GM10847 (cell line): ENCODE data around the gene C6orf52.

Source experiments
- POLR2A ChIP-seq: IDR thresholded peaks from 2 replicates; pipeline ENCODE4 v1.6.1; 2011; ENCODE audit not compliant: insufficient read length; ENCODE audit errors: extremely low read depth

The C6orf52 gene

DNA sequence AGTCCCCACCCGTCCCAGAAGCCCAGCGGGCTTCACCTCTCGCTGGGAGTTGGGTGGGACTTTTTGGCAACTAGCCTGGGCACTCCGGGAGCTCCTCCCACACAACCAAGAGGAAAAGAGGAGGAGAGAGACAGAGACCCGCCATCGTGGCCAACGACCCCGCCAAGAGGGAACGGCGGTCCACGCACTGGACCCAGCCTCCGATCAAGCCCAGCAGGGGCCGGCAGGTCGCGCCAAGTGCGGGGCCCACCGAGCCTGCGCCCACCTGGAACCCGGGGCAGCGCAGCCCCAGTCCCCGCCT lies 25.5 kb upstream of the C6orf52 start:
- no peak for TF ChIP-seq POLR2A

- TF ChIP-seq POLR2A, result no peak
Observed at GRCh38 chr6:10719296-10719963, 25.0 kb upstream of the C6orf52 start.

DNA sequence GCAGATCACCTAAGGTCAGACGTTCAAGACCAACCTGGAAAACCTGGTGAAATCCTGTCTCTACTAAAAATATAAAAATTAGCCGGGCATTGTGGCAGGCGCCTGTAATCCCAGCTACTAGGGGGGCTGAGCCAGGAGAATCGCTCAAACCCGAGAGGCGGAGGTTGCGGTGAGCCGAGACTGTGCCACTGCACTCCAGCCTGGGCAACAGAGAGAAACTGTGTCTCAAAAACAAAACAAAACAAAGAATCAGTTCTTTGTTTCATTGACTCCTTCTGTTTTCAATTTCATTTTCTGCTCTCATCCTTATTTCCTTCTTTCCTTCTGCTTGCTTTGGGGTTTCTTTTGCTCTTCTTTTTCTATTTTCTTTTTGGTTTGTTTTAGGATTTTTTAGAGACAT lies 19.5 kb upstream of the C6orf52 start:
- TF ChIP-seq POLR2A, result no peak

- no peak for TF ChIP-seq POLR2A
Observed at GRCh38 chr6:10696655-10697054, 2.2 kb upstream of the C6orf52 start.

DNA sequence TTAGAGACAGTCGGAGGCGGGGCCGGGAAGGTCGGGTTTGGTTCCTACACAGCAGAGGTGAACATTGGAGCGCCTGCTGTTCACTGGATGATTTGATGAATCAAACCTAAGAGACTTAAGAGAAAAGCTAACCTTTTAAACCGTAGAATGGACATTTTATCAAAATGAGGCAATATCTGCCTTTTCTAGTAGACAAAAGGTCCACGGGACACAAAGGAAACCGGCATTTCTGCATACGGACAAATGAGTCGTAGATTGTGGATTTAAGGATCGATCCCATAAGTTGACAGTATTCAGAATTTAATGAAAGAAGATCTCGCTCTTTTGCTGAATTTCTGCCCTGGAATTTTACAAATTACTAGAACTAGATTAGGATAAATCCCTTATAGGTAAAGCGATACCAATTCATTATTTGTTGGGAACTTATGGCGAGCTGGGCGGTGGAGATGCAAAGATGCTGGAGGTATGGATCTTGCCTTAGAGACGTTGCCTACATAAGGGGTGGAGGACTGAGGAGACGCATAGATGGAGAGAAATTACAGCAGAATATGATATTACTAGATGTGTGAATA lies 756 bp upstream of the C6orf52 start:
- no peak for TF ChIP-seq POLR2A

- TF ChIP-seq POLR2A, result no peak
Observed at GRCh38 chr6:10692965-10693538, 1.4 kb downstream of the C6orf52 start.

- TF ChIP-seq POLR2A, result no peak
Observed at GRCh38 chr6:10690651-10691445, 3.6 kb downstream of the C6orf52 start.

- no peak for TF ChIP-seq POLR2A
Observed at GRCh38 chr6:10687582-10687981, 6.8 kb downstream of the C6orf52 start.

DNA sequence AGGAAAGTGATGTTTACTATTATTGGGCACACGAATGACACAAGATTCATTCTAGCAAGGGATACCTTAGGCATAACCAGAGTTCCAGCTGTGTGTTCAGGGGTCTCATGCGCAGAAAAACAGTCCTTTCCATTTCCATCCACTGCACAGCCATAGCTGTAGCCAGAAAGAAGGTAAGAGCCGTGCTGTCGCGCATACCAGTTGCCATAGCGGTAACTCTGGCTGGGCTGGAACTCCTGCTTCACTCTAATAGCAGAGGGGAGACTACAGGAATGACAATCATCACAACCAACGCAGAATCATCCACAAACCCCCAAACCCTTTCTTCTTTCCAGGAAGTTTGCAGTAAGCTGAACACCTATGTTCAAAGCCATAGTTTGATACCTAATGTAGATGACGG lies 7.5 kb downstream of the C6orf52 start:
- no peak for TF ChIP-seq POLR2A

DNA sequence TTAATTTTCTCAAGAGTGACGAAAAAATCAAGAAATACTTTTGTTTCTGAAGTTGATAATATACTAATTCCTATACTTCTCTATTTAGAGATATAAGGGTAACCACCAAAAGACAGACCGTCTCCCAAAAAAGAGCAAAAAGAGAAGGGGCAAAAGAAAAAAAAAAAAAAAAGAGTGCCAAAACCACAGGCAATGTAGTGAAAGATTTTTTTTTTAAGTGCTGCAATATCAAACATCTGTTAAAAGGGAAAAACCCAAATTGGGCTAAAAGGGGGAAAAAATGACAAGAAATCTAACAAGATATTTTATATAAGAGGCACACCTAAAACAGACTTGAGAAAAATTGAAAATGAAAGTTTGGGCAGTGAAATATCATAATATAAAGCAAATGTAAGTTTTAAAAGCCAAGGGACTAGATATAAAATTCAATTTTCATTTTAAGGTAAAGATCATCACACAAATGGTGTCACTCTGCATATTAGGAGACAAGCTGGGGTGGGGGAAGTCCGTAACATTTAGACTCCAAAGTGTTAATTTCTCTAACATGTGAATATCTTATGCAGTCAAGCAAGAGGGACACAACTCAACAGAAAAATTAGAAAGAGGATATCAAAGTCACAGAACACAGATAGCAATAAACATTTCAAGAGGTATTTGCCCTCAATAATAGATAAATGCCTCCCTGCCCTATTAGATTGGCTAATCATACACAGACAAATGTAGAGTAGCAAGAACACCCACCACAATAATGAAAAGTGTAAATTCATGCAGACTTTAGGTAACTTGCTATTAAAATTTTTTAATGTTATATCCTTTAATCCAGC lies 9.1 kb downstream of the C6orf52 start:
- no peak for TF ChIP-seq POLR2A

DNA sequence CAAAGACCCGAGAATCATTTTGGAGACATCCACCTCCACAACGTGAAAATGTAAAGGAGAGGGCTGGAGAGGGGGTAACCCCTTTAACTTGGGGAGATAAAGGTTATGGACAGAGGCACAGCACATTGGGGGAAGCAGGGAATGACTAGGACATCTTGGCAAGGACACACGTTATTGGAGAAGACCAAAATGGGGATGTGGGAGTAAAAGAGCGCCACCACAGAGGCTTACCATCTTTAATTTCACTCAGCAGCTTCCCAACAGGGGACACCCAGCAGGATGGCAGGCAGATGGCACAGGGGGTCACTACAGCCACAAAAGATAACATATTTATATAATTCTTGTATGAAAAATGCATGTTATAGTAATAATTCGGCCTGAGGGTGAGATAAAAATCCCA lies 9.8 kb downstream of the C6orf52 start:
- no peak for TF ChIP-seq POLR2A

GRCh38 chr6:10682355-10682988 lies 11.9 kb downstream of the C6orf52 start:
- no peak for TF ChIP-seq POLR2A

DNA sequence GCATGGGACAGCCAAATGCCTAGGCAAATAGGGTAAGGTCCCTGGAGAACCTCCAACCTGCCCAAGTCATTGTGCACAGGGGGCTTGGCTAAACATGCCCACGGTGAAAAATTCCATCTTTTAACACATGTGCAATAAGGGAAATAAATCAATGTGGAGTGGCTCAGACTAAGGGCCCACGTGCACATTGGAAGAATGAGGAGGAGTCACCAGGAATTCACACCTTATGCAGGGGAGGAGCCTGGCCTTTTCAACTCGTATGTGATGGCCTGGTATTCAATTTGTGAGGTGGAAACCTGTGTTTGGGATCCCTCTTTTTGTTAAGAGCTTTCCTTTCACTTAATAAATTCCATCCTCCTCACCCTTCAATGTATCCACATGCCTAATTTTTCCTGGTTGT lies 12.6 kb downstream of the C6orf52 start:
- no peak for TF ChIP-seq POLR2A

DNA sequence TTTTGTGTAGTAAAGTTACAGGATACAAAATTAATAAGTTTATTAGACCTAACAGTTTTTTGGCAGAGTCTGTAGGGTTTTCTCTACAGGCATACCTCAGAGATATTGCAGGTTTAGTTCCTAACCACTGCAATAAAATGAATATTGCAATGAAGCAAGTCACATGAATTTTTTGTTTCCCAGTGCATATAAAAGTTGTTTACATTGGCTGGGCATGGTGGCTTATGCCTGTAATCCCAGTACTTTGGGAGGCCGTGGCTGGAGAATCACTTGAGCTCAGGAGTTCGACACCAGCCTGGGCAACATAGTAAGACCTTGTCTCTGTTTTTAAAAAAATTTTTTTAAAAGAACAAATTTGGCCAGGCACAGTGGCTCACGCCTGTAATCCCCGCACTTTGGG lies 16.0 kb downstream of the C6orf52 start:
- TF ChIP-seq POLR2A, result no peak

DNA sequence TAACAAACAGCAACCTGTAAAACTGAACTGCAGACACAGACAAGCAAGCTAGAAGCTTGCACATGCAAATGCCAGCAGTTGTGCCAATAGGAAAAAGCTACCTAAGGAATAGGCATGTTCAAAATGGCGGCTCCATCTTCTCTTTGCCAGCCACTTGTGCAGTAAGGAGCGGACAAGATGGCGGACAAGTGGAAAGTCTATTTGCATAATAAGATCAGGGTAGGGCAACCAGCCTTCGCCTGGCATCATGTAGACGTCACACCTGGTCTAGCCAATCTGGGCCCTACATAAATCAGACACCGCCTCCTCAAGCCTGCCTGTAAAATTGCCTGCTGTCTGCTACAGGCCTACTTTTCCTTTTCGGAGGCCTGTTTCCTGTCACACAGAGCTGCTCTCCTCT lies 18.0 kb downstream of the C6orf52 start:
- no peak for TF ChIP-seq POLR2A
